Muscle layer of duodenum (tissue), 2 donors: Measurements from ENCODE around the gene RBKS.

Experiments
- H3K27ac ChIP-seq: one replicate; pipeline ENCODE4 v1.7.0; 2013; ENCODE audit warnings: mild to moderate bottlenecking, low read length
- H3K27me3 ChIP-seq: one replicate; pipeline ENCODE4 v1.7.0; 2013; ENCODE audit warnings: low read depth, mild to moderate bottlenecking, control low read depth, low read length
- H3K36me3 ChIP-seq, 2 donors: one replicate each; pipeline ENCODE4 v1.7.0; 2013; ENCODE audit warnings: low read length in 2 of 2, control low read depth in 1 of 2, mild to moderate bottlenecking in 1 of 2; ENCODE audit not compliant: insufficient read depth in 2 of 2, control insufficient read depth in 1 of 2
- H3K4me1 ChIP-seq, 2 donors: one replicate each; pipeline ENCODE4 v1.7.0; 2013; ENCODE audit warnings: low read length in 2 of 2, mild to moderate bottlenecking in 2 of 2, control low read depth in 1 of 2, moderate library complexity in 1 of 2; ENCODE audit not compliant: insufficient read depth in 2 of 2, control insufficient read depth in 1 of 2
- H3K4me3 ChIP-seq, 2 donors: one replicate each; pipeline ENCODE4 v1.7.0; 2013; ENCODE audit warnings: low read length in 2 of 2, low read depth in 1 of 2, mild to moderate bottlenecking in 1 of 2
- H3K9me3 ChIP-seq, 2 donors: one replicate each; pipeline ENCODE4 v1.7.0; 2013; ENCODE audit warnings: low read length in 2 of 2, control low read depth in 1 of 2, mild to moderate bottlenecking in 1 of 2; ENCODE audit not compliant: control insufficient read depth in 1 of 2
- donor health status: healthy.

RBKS gene

GRCh38 chr2:27890146-27890923 is at the start of gene RBKS, which contains the start of gene BABAM2:
RBKS (minus strand) TSS chr2:27890387; CDS start chr2:27890345, 42 bp downstream.
BABAM2 (plus strand) TSS chr2:27890729; CDS start chr2:27894557, 3,828 bp downstream.
- H3K27me3 ChIP-seq: no peaks in the 10 kb centered on the region
- no peaks in the 10 kb centered on the region for H3K9me3 ChIP-seq
- H3K27ac ChIP-seq: peak within 1 kb of the TSS; percentile 99
- H3K4me1 ChIP-seq: peaks cover 0 to 2% of the 10 kb centered on the region in 2 donors
- peak within 1 kb of the TSS; percentile 71 to 94 for H3K4me3 ChIP-seq
- H3K36me3 ChIP-seq: peaks cover 1 to 6% of the 10 kb centered on the region in 2 donors

- Histone ChIP-seq H3K4me1 (no peaks in the 10 kb centered on the region), H3K36me3 (peaks cover 0 to 3% of the 10 kb centered on the region in 2 donors), H3K27me3 (no peaks in the 10 kb centered on the region), H3K9me3 (no peaks in the 10 kb centered on the region), H3K4me3 (no peak overlapping the region), H3K27ac (no peak overlapping the region)
These were observed 44.8 kb upstream of the RBKS start for GRCh38 chr2:27935026-27935425.

DNA sequence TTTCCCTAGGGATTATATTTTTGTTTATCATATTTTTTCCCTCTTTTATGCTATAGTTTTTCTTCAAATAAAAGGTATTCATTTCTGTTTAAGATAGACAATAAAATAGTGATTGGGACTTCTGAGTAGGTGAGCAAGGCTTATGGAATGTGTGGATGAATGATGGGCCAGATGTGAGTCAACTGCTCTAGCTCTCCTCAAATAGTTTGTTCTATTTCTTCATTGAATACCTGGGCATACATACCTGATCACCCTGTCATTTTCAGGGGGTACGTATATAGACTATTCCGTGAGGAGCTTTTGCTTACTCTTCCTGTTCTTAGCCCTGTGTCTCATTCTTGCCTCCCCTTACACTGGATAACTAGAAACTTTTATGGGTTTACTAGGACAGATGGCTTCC is 42.2 kb upstream of the RBKS start:
- no peak overlapping the region for H3K4me3 ChIP-seq
- H3K9me3 ChIP-seq: no peaks in the 10 kb centered on the region
- no peaks in the 10 kb centered on the region for H3K27me3 ChIP-seq
- peaks cover 0 to 5% of the 10 kb centered on the region in 2 donors for H3K36me3 ChIP-seq
- no peak overlapping the region for H3K27ac ChIP-seq
- H3K4me1 ChIP-seq: no peaks in the 10 kb centered on the region

GRCh38 chr2:27931361-27931950 is 41.3 kb upstream of the RBKS start:
- Histone ChIP-seq H3K27ac (no peak overlapping the region), H3K27me3 (no peaks in the 10 kb centered on the region), H3K4me3 (no peak overlapping the region), H3K4me1 (no peaks in the 10 kb centered on the region), H3K9me3 (no peaks in the 10 kb centered on the region), H3K36me3 (peaks cover 0 to 5% of the 10 kb centered on the region in 2 donors)

DNA sequence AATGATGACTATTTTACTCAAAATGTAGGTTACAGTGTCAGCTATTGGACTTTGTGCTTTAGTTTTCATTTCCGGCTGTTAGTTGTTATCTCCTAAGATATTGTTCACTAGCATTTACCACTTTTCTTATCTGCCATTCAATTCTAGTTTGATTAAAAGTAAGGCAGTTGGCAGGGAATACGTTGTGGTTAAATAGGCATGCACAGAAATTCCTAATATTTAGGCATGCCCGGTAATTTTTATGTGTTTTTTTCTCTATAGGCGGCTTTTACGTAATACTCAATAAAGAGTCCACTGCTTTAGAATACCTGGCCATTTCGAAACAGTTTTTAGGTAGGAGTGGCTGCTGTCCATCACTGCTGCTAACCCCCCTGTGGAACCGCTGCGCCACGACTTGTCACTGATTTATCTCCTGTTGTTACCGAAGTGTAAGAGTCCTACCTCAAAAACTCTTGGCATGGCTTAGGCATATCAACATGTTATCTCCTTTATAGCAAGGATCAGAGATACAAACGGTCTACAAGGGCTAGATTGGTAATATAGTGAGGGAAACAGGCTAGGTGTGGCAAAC is 39.8 kb upstream of the RBKS start:
- Histone ChIP-seq H3K27me3 (no peaks in the 10 kb centered on the region), H3K4me3 (no peak overlapping the region), H3K27ac (peak overlapping the region; percentile 10), H3K4me1 (no peaks in the 10 kb centered on the region), H3K36me3 (peaks cover 0 to 5% of the 10 kb centered on the region in 2 donors), H3K9me3 (no peaks in the 10 kb centered on the region)

DNA sequence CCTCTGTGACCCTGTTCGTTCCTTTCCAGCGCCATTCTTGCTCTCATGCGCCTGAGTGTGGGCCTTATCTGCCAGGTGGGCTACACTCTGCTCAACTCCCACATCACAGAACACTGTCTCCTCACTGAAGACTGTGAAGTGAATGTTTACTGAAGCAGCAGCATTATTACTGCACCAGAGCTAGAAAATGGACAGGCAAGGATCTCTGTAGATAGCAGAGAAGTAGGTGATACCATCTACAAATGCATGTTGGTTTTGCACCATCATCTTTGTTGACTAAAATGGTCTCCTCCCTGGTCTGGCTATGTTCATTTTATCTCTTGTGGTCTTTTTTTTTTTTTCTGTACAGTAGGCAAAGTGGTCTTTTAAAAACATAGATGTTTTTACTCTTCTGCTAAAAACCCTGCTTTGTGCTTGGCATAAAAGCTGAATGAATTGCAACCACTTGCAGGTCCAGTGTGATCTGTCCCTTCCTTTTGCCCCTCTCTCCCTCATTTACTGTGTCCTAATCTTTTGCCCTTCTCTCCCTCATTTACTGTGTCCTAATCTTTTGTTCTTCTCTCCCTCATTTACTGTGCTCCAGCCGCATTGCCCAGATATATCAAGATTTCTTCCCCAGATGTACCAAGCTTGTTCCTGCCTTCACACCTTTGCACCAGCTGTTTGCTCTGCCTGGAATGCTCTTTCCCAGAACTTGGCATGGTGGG is 35.7 kb upstream of the RBKS start:
- no peak overlapping the region for H3K27ac ChIP-seq
- no peaks in the 10 kb centered on the region for H3K4me1 ChIP-seq
- H3K4me3 ChIP-seq: no peak overlapping the region
- H3K27me3 ChIP-seq: no peaks in the 10 kb centered on the region
- peaks cover 0 to 5% of the 10 kb centered on the region in 2 donors for H3K36me3 ChIP-seq
- H3K9me3 ChIP-seq: no peaks in the 10 kb centered on the region

- H3K27ac ChIP-seq: no peak overlapping the region
- H3K36me3 ChIP-seq: no peaks in the 10 kb centered on the region
- H3K4me3 ChIP-seq: no peak overlapping the region
- H3K27me3 ChIP-seq: no peaks in the 10 kb centered on the region
- no peaks in the 10 kb centered on the region for H3K4me1 ChIP-seq
- H3K9me3 ChIP-seq: no peaks in the 10 kb centered on the region
These were observed 32.7 kb upstream of the RBKS start for GRCh38 chr2:27922842-27923241.

DNA sequence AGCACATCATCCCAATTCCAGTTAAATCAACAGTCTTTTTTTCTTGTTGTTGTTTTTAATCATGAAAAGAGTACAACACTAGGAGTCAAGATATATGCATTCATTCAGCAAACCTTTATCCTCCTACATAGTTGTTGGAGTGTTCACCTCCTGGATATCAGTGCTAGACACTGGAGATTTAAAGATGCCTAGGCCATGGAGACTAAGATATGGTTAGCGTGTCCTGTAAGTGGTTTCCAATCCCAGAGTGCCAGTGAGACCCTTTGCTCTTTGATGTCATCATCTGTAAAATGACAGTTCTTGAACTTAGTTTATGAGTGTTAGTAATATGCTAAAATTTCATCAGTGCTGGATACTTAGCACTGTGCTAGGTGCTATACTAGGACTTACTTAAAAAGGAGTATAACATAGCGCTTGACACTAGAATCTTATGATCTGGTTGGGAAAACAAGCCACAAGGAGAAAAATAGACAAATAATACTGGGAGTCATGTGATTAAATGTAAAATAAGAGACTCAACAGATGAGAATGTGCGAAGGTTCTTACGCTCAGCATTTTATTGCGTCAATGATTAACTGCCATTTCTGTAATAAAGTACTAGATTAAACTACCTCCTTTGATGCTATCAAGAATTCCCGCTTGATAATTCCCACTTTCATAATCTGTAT is 31.8 kb upstream of the RBKS start:
- Histone ChIP-seq H3K27me3 (no peaks in the 10 kb centered on the region), H3K4me1 (no peaks in the 10 kb centered on the region), H3K9me3 (no peaks in the 10 kb centered on the region), H3K27ac (peak overlapping the region; percentile 7), H3K4me3 (no peak overlapping the region), H3K36me3 (no peaks in the 10 kb centered on the region)

GRCh38 chr2:27921424-27921823 is 31.2 kb upstream of the RBKS start:
- peak overlapping the region; percentile 19 for H3K27ac ChIP-seq
- H3K36me3 ChIP-seq: no peaks in the 10 kb centered on the region
- H3K27me3 ChIP-seq: no peaks in the 10 kb centered on the region
- no peak overlapping the region for H3K4me3 ChIP-seq
- peaks cover 0 to 3% of the 10 kb centered on the region in 2 donors for H3K4me1 ChIP-seq
- no peaks in the 10 kb centered on the region for H3K9me3 ChIP-seq

DNA sequence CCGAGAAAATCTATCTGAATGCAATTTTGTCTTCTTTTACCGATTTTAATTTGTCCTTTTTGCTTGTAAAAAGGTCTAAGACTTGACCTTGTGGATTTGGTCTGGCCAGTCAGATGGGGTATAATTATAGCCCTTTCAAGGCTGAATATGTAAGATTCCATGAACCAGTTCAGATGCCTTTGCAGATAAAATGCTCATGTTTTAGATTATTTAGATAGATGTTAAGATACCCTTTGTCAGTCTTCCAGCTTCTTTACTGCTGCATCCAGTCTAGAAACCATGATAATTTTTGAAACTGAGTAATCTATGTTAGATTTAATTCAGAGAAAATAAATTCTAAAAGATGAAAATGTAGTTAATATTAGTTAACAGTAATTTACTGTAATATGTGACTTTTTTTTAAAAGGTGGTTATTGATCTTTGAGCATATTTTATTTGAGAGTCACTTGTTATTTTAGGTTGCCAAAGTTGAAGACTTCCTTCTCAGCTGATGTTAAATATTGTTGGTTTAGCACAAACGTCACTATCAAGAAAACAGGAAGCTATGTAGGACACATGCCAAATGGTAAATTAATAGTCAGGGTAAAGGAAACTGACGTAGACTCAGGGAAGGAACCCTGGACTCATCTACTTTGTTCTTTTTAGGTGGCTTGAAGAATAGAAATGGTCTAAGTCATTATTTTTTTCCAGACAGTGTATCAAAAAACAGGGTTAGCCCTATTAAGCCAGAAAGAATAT is 30.1 kb upstream of the RBKS start:
- Histone ChIP-seq H3K9me3 (no peaks in the 10 kb centered on the region), H3K4me3 (no peak overlapping the region), H3K27ac (peak overlapping the region; percentile 19), H3K4me1 (peaks cover 5 to 6% of the 10 kb centered on the region in 2 donors), H3K36me3 (no peaks in the 10 kb centered on the region), H3K27me3 (no peaks in the 10 kb centered on the region)
